Spinal cord (tissue), 10 donors: ENCODE measurements around the gene SYP. TPM values are rescaled to one million over a fixed set of nuclear protein-coding genes. Genes with fewer than 3 reads are reported as not detected.
"Not testable (repeated sequence)": the region's sequence is repeated elsewhere in the genome, so short reads cannot be mapped to it uniquely, and the experiment has no call there.

ENCODE experiments used
- DNase-seq, 6 donors: peaks; one replicate each; pipeline versions ENCODE4 v3.0.0 to v3.0.0-alpha.2; 2013 to 2015; ENCODE audit warnings: low spot score in 6 of 6, low read depth in 4 of 6
- H3K27ac ChIP-seq: one replicate; pipeline ENCODE4 v1.5.1; 2013; ENCODE audit warnings: low read depth, low read length, control low read depth
- H3K27me3 ChIP-seq: one replicate; pipeline ENCODE4 v1.6.1; 2013; ENCODE audit warnings: low read length; ENCODE audit not compliant: control insufficient read depth, insufficient read depth
- H3K36me3 ChIP-seq: one replicate; pipeline ENCODE4 v1.6.1; 2013; ENCODE audit warnings: low read length; ENCODE audit not compliant: control insufficient read depth, insufficient read depth
- H3K4me1 ChIP-seq: one replicate; pipeline ENCODE4 v1.6.1; 2013; ENCODE audit warnings: low read length; ENCODE audit not compliant: control insufficient read depth, insufficient read depth
- H3K4me3 ChIP-seq: one replicate; pipeline ENCODE4 v1.5.1; 2013; ENCODE audit warnings: low read depth, low read length, control low read depth
- H3K9me3 ChIP-seq: one replicate; pipeline ENCODE4 v1.6.1; 2013; ENCODE audit warnings: low read length; ENCODE audit not compliant: control insufficient read depth, insufficient read depth
- WGBS: methylation state at CpG from one replicate; pipeline ENCODE4 v1.1.5; 2013; ENCODE audit warnings: missing lambda C conversion rate; ENCODE audit not compliant: insufficient coverage; 5-methylcytosine and 5-hydroxymethylcytosine counted together
- polyA plus RNA-seq, 2 donors: library from polyadenylated mRNA; unstranded; fragments of 120-200 nt; gene quantifications; one replicate each; pipeline ENCODE4 v1.2.1, GENCODE V29; 2013; ENCODE audit not compliant: insufficient read length in 2 of 2
- total RNA-seq, 2 donors: library from RNA; depleted of rRNA in 1 of 2; stranded (reverse); fragments of 120-200 nt in 1 of 2; fragments of >200 nt in 1 of 2; gene quantifications; one replicate each; pipeline versions ENCODE4 v1.2.3 to v1.2.4, GENCODE V29; 2013 to 2014
- donor health status: healthy.

Gene SYP
- total and polyA plus RNA-seq, 4 donors: 83.5 to 344 (median 245) TPM

GRCh38 chrX:49176421-49177326 lies 23.3 kb downstream of the SYP start:
- Histone ChIP-seq H3K4me3 (no peak overlapping the region), H3K27ac (no peak overlapping the region), H3K27me3 (peaks cover 3% of the 10 kb centered on the region), H3K9me3 (peaks cover 3% of the 10 kb centered on the region), H3K36me3 (peaks cover 13% of the 10 kb centered on the region), H3K4me1 (peaks cover 8% of the 10 kb centered on the region)
- DNase-seq: no peak
- 72% methylated on average over 27 of the region's 27 CpGs for WGBS

- H3K9me3 ChIP-seq: peaks cover 3% of the 10 kb centered on the region
- peaks cover 3% of the 10 kb centered on the region for H3K27me3 ChIP-seq
- WGBS: 84% methylated on average over 41 of the region's 43 CpGs
- peaks cover 8% of the 10 kb centered on the region for H3K4me1 ChIP-seq
- H3K36me3 ChIP-seq: peaks cover 13% of the 10 kb centered on the region
- no peak for DNase-seq
- H3K4me3 ChIP-seq: no peak overlapping the region
- H3K27ac ChIP-seq: no peak overlapping the region
Measured at GRCh38 chrX:49175435-49176274, 24.3 kb downstream of the SYP start.

- H3K4me1 ChIP-seq: peaks cover 8% of the 10 kb centered on the region
- H3K9me3 ChIP-seq: peaks cover 3% of the 10 kb centered on the region
- no peak overlapping the region for H3K27ac ChIP-seq
- H3K36me3 ChIP-seq: peaks cover 13% of the 10 kb centered on the region
- no peak overlapping the region for H3K4me3 ChIP-seq
- no CpG with 5 or more reads among the region's 3 CpGs for WGBS
- no peak for DNase-seq
- H3K27me3 ChIP-seq: peaks cover 3% of the 10 kb centered on the region
Measured at GRCh38 chrX:49174723-49175122, 25.3 kb downstream of the SYP start.

- H3K4me3 ChIP-seq, H3K4me1 ChIP-seq, H3K27ac ChIP-seq, DNase-seq, H3K9me3 ChIP-seq, H3K27me3 ChIP-seq: not testable (repeated sequence)
- 76% methylated on average over 7 of the region's 8 CpGs for whole genome bisulfite sequencing
- peaks cover 13% of the 10 kb centered on the region for H3K36me3 ChIP-seq
Measured at GRCh38 chrX:49173544-49173943, 26.4 kb downstream of the SYP start.

- Histone ChIP-seq H3K27ac (peak overlapping the region; percentile 61), H3K9me3 (peaks cover 3% of the 10 kb centered on the region), H3K4me1 (peaks cover 10% of the 10 kb centered on the region), H3K4me3 (peak overlapping the region; percentile 56), H3K36me3 (peaks cover 10% of the 10 kb centered on the region), H3K27me3 (peaks cover 3% of the 10 kb centered on the region)
- peak in 1 of 6 donors; percentile 47 for DNase-seq
- WGBS: 31% methylated on average over 37 of the region's 37 CpGs
Measured at GRCh38 chrX:49172280-49172780, 27.7 kb downstream of the SYP start.

GRCh38 chrX:49171752-49172279 lies 28.2 kb downstream of the SYP start, which contains the start of gene PLP2:
Gene PLP2 (plus strand): TSS chrX:49171898. CDS start chrX:49172001, 103 bp downstream.
- Histone ChIP-seq H3K4me1 (peaks cover 15% of the 10 kb centered on the region), H3K9me3 (peaks cover 3% of the 10 kb centered on the region), H3K27ac (peak within 1 kb of the TSS; percentile 61), H3K27me3 (peaks cover 3% of the 10 kb centered on the region), H3K36me3 (peaks cover 6% of the 10 kb centered on the region), H3K4me3 (peak within 1 kb of the TSS; percentile 56)
- WGBS: 20% methylated on average over 43 of the region's 46 CpGs
- peak in 2 of 6 donors; percentile 26 to 44 for DNase-seq

- Histone ChIP-seq H3K4me1 (peaks cover 39% of the 10 kb centered on the region), H3K4me3 (peak overlapping the region; percentile 33), H3K27me3 (peaks cover 3% of the 10 kb centered on the region), H3K27ac (no peak overlapping the region), H3K9me3 (no peaks in the 10 kb centered on the region), H3K36me3 (peaks cover 5% of the 10 kb centered on the region)
- DNase-seq: no peak
- no CpG with 5 or more reads among the region's 3 CpGs for WGBS
Measured at GRCh38 chrX:49167740-49168108, 32.3 kb downstream of the SYP start.

- H3K4me3 ChIP-seq: peak overlapping the region; percentile 33
- 41% methylated on average over 31 of the region's 35 CpGs for WGBS
- no peaks in the 10 kb centered on the region for H3K9me3 ChIP-seq
- H3K27ac ChIP-seq: peak overlapping the region; percentile 85
- peaks cover 5% of the 10 kb centered on the region for H3K36me3 ChIP-seq
- DNase-seq: peak in 2 of 6 donors; percentile 50 to 61
- peaks cover 36% of the 10 kb centered on the region for H3K4me1 ChIP-seq
- H3K27me3 ChIP-seq: no peaks in the 10 kb centered on the region
Measured at GRCh38 chrX:49166914-49167739, 32.9 kb downstream of the SYP start.
